HG03280 (cell line): ENCODE results near the gene MEAF6.

Experiments used
- ATAC-seq: cut with Tn5 transposase; IDR thresholded peaks from one replicate; pipeline ENCODE4 v1.9.1; 2021; ENCODE audit warnings: mild to moderate bottlenecking, moderate library complexity; ENCODE audit not compliant: unreplicated experiment

Gene MEAF6

DNA sequence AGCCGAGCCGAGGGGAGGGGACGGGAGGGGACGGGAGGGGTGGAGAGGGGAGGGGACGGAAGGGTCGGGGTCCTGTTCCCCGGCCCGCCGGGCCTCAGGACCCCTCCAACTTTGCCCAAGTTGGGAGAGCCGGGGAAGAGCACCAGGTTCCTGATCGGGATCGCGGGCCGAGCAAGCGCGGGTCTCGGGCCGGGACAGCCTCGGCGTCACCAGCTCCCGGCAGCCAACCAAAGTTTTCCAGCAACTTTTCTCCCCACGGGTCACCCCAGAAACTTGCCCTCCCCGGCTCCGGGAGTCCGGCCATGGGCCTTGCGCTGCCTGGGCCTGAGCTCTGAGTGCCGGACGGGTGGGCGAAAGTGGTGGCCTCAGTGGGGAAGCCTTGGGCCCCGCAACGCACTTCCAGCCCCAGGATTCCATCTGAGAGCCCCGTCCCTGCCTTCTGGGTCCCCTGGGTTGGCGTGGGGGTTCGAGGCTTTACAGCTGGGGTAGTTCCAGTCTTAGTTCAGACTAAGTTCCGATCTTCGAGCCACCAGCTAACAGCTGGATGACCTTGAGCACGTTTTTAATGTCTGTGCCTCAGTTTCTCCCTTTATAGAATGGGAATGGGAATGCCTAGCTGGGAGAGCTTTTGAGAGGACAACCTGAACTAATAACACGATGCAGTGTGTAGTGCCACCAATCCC lies 39.7 kb downstream of the MEAF6 start:
- peak; percentile 2 for ATAC-seq

DNA sequence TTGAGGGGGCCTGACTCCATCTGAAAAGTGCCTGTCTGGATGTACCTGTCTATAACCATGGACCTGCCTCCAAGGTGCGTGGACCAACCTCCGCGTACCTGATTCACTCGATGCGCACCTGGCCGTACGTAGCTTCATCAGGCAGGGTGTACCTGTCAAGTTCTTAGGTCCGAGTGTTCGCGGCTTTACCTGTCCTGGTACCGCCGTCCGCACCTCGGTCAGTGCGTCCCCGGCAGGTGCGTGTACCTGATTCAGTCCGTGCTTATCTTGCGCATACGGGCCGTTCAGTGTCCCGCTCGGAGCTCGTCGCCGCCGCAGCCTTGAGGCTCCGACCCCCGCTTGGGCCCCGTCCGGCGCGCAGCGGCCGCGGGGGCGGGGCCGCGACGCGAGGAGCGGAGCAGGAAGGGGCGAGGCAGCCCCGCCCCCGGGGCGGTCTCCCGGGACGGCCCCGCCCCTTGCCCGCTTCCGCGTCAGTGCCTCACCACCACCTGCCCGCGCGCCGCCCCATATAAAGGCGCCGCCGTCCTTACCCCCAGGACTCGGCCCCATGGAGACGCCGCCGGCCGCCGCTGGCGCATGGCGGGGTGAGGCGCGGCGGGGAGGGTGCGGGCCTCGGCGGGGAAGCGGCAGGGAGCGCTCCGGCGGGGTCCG lies 40.4 kb downstream of the MEAF6 start, which contains the start of gene ZC3H12A:
ZC3H12A (plus strand) TSS at position 535 of the 651 bp plus-strand sequence. CDS start 917 bp downstream, outside the sequence.
- peak; percentile 73 for ATAC-seq

DNA sequence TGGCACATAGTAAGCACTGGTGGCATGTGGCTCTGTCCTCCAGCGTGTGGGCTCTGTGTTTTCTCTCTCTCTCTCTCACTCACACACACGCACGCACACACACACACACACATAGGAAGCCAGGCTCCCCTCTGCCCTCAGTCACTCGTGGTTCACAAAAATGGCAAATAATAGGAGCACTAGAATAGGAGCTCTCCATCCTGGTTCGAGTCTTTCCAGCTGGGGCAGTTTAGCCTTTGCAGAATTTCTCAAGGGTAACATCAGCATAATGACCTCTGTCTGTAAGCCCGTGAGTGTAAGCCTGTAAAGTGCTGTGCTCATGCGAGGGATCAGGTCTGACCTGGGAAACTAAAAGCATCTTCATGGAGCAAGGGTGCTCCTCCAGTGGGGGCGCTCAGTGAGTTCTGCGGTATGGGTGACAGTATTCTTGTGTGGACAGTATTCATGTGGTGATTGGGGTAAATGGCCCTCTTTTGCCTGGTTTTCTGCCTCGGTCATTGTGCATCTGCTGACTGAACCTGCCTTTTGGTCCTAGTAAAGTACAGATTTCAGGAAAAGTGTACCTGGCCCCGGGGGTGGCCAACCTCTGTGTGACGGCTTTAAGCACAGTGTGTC lies 41.0 kb downstream of the MEAF6 start:
- no peak for ATAC-seq

DNA sequence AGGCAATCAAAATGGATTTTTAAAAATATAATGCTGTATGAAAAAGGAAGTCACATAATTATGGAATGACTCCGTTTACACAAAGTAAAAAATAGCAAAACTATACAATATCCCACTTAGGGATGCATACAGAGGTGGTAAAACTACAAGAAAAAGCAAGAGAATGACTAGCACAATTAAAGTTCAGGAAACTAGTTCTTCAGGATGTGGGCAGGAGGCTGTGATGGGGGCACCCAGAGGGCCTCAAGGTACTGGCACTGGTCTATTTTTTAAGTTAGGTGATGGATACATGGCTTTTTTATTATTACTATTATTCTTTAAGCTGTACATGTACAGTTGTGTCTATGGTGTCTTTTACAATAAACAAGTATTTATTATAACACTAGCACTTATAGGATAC lies 41.6 kb downstream of the MEAF6 start:
- no peak for ATAC-seq

DNA sequence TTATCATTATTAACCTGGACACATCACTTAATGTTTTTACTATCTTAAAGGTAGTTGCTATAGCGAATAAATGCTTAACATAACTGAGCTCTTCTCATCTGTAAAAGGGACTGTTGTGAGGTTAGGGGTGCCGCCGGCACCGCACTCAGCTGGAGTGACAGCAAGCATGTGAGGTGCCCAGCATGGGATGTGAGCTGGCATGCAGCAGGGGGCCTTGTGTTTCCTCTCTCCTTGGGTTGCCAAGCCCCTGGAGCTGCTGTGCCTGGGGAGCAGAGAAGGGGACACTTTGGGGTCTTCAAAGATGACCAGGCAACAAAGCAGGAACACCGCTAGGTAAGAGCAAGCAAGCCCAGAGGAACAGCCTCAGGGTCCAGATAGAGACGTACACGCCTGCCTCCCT lies 42.3 kb downstream of the MEAF6 start:
- ATAC-seq, result no peak

DNA sequence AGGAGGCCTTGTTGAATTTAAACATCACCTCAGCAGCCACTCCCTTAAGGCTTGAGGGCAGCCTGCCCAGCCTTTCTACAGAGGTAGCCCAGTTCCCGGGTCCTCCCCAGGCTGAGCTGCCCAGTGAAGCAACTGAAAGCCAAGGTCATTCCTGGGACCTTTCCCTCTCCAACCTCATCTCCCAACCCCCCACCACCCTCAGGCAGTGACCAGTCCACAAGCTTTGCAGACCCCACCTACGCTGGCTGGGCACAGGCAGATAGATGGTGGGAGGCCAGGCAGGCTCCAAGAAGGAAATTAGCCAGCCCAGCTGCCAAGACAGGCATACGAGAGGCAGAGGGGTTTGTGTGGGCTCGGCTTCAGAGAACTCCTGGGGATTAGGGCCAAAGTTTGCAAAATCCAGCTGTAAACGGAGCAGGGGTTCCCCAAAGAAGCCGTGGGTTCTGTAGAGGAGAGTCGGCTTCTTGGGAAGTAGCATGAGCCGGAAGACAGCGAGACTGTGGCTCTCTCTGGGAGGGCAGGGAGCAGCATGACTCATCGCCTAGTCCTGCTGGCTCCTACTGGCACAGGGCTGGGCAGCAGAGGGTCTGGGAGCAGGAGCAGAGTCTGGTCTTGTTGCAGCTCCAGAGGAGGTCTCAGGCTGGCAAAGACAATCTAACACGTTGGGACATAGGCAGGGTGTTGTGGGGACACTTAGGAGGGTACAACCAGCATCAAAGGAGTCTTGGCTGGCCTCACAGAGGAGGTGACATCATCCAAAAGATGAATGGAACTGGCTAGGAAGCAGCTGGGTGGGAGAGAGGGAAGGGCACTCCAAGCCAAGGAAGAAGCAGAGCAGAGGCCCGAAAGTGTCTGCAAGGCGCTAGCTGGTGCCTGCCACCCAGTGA lies 43.0 kb downstream of the MEAF6 start:
- ATAC-seq, result no peak

DNA sequence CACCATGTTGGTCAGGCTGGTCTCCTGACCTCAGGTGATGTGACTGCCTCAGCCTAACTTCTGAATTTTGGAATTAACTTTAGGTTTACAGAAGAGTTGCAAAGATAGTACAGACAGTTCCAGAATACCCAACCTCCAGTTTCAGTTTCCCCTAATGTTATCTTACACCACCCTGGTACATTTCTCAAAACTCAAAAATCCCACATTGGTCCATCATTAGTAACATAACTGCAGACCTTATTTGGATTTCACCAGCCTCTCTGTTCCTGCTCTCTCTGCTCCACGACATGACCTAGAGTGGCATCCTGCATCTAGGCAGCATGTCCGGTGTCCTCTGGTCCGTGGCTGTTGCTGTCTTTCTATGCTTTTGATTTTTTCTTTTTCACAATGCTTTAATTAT lies 45.2 kb downstream of the MEAF6 start:
- no peak for ATAC-seq

DNA sequence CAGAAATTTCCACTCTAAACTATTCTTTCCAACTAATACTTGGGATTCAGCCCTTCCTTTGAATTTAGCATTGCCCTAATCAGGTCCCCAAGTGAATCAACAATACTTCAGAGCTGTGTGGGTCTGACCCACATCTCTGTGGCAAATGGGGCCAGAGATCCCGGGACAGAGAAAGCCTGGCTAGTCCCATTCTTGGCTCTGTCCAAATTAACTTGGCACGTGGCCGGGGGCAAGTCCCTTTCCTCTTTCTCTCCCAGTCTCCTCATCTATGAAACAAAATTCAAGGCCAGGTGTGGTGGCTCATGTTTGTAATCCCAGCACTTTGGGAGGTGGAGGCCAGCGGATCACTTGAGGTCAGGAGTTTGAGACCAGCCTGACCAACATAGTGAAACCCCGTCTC lies 46.5 kb downstream of the MEAF6 start:
- no peak for ATAC-seq

DNA sequence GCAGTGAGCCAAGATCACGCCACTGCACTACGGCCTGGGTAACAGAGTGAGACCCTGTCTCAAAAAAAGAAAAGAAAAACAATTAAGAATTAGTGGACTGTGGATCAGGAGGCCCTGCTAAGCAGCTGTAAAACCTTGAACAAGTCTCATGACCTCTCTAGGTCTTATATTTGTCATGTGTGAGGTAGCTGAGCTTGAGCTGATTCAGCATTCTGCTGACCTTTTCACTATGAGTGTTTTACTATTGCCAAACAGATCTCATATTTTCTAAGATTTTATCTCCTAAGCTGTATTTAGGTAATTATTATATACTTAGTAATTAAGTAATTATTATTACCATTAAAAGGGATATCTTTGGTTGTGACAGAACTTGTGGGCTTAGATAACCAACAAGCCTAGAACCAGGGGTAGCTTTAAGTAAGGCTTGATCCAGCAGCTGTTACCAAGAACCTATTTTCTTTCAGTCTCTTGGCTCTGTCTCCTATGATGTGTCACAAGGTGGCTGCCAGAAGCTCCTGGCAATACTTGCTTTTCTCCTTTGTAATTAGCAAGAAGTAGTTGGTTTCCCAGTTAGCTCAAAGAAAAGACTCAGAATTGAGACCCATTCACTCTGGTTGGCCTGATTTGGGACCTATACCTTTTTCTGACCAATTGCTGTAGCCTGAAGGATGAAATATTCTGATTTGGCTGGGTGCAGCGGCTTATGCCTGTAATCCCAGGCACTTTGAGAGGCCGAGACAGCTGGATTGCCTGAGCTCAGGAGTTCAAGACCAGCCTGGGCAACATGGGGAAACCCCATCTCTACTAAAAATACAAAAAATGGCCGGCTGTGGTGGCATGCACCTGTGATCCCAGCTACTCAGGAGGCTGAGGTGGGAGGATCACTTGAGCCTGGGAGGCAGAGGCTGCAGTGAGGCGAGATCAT lies 48.7 kb downstream of the MEAF6 start:
- ATAC-seq, result no peak

DNA sequence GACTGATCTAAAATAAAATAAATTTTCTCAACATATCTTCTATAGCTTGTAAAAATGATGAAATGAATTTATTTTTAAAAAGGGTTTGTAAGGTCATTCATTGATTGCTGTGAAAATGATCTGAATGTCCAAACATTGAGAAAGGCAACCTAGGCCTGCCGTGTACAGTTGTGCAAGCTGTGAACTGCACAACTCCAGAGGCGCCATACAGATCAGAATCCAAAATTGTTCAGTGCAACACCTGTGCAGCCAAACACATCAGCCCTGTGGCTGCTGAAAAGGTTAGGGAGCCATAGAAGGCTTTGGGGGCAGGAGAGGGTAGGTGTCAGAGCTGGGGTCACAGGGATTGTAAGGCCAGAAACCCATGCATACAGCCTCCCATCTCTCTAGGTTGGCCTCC lies 50.1 kb downstream of the MEAF6 start:
- ATAC-seq, result no peak

DNA sequence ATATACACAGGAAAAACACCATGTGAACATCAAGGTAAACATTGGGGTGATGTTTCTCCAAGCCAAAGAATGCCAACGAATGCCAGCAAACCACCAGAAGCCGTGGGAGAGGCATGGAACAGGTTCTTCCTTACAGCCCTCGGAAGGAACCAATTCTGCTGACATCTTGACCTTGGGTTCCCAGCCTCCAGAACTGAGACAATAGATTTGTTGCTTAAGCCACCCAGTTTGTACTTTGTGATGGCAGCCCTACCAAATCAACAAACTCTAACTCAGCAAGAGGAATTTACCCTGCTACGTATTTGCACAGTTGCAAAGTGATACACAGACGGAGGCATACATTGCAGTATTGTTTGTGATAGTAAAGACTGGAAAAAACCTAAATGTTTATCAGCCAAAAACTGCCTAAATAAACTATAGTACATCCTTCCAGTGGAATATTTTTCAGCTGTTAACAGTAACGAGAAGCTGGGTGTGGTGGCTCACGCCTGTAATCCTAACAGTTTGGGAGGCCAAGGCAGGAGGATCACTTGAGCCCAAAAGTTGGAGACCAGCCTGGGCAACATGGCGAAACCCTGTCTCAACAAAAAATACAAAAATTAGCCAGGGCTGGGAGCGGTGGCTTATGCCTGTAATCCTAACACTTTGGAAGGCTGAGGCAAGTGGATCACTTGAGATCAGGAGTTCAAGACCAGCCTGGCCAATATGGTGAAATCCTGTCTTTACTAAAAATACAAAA lies 52.7 kb downstream of the MEAF6 start:
- ATAC-seq, result no peak

DNA sequence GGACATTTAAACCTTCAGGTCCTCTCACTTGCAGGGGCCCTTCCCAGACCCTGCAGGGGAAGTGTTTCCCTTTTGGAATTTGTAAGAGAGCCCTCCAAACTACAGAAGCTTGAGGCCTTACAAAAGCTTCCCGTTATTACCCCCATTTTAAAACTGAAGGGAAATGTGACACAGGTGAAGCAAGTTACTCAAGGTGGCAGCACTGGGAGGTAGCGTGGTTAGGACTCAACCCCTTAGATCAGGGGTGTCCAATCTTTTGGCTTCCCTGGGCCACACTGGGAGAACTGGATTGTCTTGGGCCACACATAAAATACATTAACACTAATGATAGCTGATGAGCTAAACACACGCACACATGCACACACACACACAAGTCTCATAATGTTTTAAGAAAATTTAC lies 56.0 kb downstream of the MEAF6 start:
- ATAC-seq, result no peak

DNA sequence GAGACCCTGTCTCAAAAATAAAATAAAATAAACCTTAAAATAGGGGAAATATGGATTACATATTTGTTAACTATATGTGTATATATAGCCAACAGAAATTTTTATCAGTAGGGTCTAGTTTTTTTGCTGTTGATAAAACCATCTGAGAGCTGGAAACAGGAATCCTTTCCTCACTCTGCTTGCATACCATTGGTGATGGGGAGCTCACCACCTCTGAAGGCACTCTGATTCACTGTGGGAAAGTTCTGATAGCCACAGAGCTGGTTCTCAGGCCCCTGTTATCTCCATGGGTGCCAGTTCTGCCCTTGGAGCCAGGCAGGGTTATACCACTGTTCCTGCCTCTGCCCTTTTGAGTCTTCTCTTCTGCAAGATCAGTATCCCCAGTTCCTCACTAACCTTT lies 58.0 kb downstream of the MEAF6 start:
- ATAC-seq, result no peak

DNA sequence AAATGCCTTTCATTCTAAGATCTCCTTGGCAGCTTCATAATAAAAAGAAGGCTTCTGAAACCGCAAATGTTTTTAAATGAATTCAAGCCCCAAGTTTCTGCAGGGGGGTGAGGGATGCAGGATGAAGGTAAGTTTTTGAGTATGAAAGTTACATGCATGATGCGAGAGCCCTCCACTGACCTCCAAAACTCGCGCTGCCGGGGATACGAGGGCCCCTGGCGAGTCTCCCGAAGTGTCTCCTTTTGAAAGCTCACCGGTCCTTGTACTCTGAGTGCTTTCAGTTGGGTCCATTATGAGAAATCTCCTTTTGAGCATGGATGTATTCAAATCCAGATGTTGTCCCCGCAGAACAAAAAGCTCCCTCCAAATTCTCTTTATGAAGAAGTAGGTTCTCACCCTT lies 59.0 kb downstream of the MEAF6 start:
- no peak for ATAC-seq

DNA sequence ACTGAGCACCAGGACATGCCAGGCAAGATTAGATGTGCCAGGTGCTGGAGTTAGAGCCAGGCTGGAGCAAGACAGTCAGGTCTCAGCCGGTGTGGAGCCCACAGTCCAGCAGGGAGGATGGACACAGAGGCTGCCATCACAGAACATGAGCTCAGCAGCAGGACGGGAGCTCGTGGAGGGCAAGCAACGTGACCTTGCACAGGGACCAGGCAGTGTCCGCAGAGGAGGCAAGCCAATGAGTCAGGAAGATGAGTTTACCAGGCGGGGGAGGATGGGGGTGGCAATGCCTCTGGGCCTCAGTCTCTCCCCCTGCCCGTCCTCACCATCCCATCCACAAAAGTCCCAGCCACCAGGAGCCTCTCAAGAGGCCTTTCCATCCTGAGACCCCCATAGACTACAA lies 60.9 kb downstream of the MEAF6 start:
- ATAC-seq, result no peak

DNA sequence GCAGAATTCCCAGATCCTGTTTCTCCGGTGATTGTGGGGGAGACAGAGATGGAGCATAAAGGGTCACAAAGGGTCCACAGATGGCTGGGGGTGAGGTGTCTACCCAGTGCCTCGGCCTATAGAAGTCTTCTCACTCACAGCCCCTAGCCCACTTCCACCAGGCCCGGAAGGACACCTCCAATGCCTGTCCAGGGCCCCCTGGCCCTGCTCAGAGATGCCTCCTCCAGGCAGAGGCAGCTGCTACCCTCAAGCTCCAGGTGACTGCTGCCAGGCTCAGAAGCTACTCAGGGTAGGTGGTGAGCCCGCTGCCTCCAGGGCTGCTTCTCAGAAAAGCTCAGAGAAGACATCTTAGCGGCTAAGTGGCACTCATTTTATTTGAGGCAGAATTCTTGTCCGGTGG lies 62.1 kb downstream of the MEAF6 start:
- ATAC-seq, result no peak

DNA sequence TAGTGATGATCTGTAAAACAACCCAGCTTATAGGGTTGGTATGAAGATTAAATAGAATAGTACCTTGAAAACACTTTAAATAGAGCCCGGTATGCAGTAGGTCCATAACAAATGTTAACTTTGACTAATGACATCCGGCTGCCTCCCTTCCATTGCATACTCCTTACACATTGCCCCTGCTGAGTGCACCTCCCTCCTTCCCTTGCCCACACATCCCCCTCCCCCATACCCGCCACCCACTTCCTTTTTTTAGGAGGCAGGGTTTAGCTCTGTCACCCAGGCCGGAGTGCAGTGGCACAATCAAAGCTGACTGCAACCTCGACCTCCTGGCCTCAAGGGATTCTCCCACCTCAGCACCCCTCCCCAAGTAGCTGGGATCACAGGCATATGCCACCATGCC lies 64.6 kb downstream of the MEAF6 start:
- no peak for ATAC-seq

DNA sequence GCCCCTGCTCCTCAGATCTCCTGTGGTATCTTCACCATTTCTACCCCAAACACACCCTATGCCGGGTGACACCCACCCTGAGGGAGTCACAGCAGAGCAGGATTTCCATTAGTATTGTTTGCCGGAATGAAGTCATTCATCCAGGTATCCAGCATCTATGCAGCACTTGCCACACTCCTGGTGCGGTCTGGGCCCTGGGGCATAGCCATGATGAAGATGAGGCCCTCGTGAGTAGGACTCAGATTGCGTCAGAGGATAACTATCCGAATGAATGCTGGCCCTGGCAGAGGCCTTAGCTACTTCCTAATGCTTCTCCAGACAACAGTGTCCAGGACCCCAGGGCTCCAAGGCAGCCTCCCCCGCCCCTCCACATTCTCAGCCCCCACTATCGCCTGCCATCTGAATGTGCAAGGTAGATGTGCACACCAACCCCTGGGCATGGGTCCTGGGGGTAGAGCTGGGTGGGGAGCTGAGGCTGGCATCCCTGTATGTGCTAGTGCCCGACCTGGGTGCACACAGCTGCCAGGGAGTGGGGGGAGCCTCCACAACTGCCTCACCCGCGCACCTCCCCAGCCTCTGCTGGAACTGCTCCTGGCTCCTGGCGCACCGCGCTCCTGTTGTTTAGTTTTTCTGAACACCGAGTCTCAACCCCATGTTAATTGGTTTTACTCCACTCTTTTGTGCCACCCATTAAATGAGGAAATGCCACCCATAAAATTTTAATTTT lies 65.7 kb downstream of the MEAF6 start:
- ATAC-seq, result no peak

DNA sequence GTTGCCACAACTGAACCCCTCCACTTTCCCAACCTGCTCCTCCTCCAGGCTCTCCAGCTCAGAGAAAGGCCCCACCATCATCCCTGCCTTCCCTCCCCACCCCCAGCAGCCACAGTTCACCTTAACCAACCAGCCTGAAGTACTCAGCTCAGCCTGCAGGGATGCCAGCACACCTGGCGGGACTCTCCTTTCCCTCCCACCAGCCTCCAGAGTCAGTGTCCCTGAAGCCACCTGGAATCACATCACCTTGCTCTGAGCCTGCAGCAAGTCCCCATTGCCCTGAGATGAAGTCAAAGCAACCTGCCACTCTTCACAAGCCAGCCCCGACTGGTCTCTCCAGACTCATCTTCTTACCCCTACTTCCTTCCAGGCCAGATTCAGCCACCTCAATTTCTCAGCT lies 66.4 kb downstream of the MEAF6 start:
- no peak for ATAC-seq
